22Rv1 (cell line): ENCODE results near the gene CNST.
"Not testable (repeated sequence)": the region's sequence is repeated elsewhere in the genome, so short reads cannot be mapped to it uniquely, and the experiment has no call there.

ENCODE experiments used
- H3K27ac ChIP-seq: fragments of 450-650 bp; 2 replicates; pipeline ENCODE4 v1.5.1; 2017
- CTCF ChIP-seq: fragments of 450-650 bp; IDR thresholded peaks from 2 replicates; pipeline ENCODE4 v1.5.1; 2017; ENCODE audit warnings: mild to moderate bottlenecking
- ZFX ChIP-seq: fragments of 450-650 bp; IDR thresholded peaks from 2 replicates; pipeline ENCODE4 v1.6.1; 2017; ENCODE audit warnings: antibody characterized with exemption, borderline replicate concordance

CNST gene

GRCh38 chr1:246709196-246709595 lies 142.9 kb downstream of the CNST start:
- TF ChIP-seq CTCF: no peak
- no peak for TF ChIP-seq ZFX
- H3K27ac ChIP-seq: peak overlapping the region; percentile 57

- peak overlapping the region; percentile 57 for H3K27ac ChIP-seq
- TF ChIP-seq ZFX (no peak), CTCF (no peak)
Observed at GRCh38 chr1:246709835-246710234, 143.6 kb downstream of the CNST start.

- H3K27ac ChIP-seq: no peak overlapping the region
- no peak for TF ChIP-seq CTCF
- no peak for TF ChIP-seq ZFX
Observed at GRCh38 chr1:246711548-246712003, 145.3 kb downstream of the CNST start.

- H3K27ac ChIP-seq: not testable (repeated sequence)
Observed at GRCh38 chr1:246712428-246712827, 146.2 kb downstream of the CNST start.
